NCI-H2029 (cell line): ENCODE measurements around the gene FAM222A.
"Not testable (repeated sequence)": the region's sequence is repeated elsewhere in the genome, so short reads cannot be mapped to it uniquely, and the experiment has no call there.

Source experiments
- DNase-seq: peaks from one replicate; lab custom pipeline; 2025; lab: John Stamatoyannopoulos, UW

Gene FAM222A

GRCh38 chr12:109693653-109694600 is 19.7 kb upstream of the FAM222A start:
- DNase-seq = no peak

GRCh38 chr12:109694629-109695028 is 19.0 kb upstream of the FAM222A start:
- not testable (repeated sequence) for DNase-seq

DNA sequence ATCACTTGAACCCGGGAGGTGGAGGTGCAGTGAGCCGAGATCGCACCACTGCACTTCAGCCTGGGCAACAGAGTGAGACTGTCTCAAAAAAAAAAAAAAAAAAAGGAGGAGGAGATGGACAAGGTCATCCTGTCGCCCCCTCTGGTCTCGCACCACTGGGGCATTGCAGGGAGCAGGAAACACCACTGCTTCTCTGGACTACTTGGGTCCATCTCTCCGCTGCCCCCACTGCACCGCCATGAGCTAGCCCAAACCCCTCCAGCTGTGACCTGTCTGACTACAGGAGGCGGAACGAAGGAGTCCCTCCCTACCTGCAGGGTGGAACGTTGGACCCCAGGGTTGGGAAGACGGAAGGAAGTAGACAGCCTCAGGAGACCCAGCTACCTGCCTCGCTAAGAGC is 18.2 kb upstream of the FAM222A start:
- no peak for DNase-seq

DNA sequence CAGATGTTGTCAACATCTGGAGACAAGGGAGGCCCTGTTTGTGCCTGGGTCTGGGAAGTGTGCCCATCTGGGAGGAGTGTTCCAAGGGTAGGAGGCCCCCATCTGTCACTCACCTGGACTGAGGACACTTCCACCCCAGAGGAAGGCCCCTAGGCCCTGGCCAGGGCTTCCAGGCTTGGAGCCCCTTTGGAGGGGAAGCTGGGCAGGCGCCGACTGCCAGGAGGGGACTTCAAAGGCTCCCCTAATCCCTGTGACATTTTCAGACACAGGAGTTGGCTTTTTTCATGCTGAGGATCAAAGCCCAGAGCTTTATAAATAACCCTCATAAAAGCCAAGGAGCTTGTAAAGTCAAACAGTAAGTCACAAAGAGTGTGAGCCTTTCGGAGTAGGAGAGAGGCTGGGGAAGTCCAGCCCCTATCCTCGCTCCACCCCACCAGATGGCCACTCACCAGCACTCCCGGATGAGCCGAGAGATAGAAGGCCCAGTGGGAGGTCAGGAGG is 17.6 kb upstream of the FAM222A start:
- DNase-seq = no peak

DNA sequence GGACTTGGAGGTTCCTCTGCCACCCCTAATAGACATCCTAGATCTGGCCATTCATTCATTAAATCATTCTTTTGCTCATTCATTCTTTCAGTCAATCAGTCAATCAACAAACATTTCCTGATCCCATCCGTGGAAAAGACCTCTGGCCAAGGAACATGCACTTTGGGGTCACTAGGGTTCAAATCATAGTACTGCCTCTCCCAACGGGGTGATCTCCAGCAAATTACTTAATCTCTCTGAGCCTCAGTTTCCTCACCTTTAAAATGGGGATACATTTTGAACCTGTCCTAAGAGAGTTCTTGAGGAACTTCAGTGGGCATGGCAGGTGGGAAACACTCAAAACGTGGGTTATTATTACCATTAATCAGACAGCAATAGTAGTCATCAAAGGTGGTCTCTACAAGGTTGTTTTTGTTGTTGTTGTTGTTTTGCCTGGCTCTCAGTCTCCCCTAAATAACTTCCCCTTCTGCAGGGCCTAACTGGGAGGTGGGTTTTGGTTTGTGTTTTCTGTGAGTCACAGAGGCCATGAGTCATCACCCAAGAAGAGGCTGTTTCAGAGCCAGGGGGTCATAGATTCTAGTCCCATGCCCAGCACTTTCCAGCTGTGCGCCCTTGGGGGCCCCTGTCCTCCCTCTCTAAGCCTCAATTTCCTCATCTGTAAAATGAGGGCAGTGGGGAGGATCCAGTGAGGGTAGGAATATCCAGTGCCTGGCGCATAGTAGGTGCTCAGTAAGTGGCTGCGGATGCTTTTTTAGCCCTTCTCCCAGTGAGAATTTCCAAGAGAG is 16.9 kb upstream of the FAM222A start:
- no peak for DNase-seq

GRCh38 chr12:109697270-109697553 is 16.4 kb upstream of the FAM222A start:
- no peak for DNase-seq

- DNase-seq = no peak
These were observed 15.7 kb upstream of the FAM222A start for GRCh38 chr12:109697877-109698468.

GRCh38 chr12:109698820-109699219 is 14.8 kb upstream of the FAM222A start:
- no peak for DNase-seq

- no peak for DNase-seq
These were observed 12.6 kb upstream of the FAM222A start for GRCh38 chr12:109701064-109701463.

GRCh38 chr12:109702111-109702841 is 11.3 kb upstream of the FAM222A start:
- no peak for DNase-seq

DNA sequence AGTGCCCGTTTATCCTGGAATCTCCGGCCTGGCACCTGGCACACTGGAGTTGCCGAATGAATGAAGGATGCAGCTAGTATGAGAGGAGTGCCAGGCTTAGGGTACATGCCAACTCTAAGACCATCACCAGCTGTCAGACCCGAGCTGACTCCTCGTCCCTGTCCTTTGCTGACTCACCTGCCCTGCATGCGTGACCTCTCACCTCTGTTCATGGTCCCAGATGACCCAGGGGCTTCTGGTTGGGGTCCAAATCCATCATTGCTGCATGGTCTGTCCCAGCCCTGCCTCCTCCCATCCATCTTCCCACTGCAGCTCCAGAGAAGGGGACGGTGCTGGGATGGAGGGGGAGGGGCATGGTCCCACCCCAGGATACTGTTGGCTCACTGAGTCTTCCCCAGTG is 9.9 kb upstream of the FAM222A start:
- no peak for DNase-seq

GRCh38 chr12:109704371-109705098 is 9.1 kb upstream of the FAM222A start:
- DNase-seq = no peak

GRCh38 chr12:109705291-109705690 is 8.3 kb upstream of the FAM222A start:
- no peak for DNase-seq

GRCh38 chr12:109706398-109706746 is 7.3 kb upstream of the FAM222A start:
- DNase-seq = no peak

DNA sequence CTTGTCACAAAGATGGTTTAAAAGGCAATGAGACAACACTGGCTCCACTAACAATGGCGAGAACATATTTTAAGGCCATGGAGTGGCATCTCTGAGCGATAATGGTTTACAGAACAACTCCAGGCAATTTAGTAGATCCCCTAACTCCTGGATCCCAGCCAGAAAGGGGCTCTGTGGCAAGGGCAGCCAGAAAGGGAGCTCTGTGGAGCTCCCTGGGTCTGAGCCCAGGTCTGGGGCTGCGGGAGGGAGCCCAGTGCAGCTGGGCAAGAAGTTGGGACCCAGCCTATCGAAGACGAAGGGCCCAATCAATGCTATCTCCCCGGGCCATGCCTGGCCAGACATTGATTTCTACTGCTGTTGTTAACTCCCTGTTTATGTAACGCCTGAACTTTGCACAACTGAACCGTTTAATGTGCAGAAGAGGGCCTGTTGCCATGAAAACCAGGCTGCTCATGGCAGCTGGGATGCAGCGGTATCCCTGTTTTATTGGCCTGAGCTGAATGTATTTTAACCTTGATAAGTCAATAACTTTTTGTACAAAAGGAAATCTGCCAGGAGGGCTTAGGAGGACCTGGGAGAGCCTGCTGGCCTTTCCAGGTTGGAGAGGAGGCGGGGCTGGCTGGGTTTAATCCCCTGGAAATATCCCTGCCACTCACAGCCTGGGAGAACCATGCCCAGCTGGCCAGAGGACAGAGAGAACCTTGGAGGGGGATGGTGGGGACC is 6.7 kb upstream of the FAM222A start:
- no peak for DNase-seq

GRCh38 chr12:109707470-109707821 is 6.2 kb upstream of the FAM222A start:
- no peak for DNase-seq

DNA sequence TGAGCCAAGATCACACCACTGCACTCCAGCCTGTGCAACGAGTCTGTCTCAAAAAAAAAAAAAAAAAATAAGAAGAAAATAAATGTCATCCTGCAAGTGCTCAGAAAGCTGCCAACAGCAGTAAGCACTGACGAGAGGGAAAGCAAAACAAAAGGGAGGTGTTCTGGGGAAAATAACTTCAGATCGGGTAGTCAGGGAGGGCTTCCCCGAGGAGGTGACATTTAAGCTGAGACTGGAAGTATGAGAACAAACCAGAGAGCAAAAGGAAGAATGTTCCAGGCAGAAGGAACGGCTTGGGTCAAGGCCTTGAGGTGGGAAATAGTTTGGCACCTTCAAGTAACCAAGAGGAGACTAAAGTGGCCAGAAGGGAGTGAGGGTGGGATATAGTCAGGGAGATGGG is 4.7 kb upstream of the FAM222A start:
- no peak for DNase-seq

DNA sequence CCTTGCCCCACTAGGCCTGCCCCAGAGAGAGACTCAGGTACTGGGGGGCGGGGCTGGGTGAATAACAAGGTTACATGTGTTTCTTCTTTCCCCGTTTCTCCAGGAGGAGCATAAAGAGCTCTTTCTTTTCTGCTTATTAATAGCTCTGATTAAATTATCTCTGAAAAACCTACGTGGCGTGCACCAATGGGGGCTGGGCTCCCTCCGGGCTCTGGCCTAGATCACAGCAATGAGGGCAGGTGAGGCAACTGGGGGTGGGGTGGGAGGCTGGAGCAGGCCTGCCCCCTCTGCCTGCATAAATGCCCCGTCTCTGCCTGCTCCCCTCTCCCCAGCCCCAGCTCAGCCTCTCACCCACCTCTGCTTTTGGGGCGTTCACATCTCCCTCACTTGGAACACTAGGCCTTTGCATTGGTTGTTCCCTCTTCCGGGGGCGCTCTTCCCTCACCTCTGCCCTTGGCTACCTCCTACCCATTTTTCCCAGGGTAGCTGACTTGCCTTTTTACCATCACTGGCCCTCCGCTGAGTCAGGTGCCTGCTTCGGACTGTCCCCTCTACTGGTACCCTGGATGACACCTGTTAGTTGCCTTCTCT is 4.1 kb upstream of the FAM222A start:
- DNase-seq = no peak

- no peak for DNase-seq
These were observed 3.3 kb upstream of the FAM222A start for GRCh38 chr12:109710205-109710746.
